Measurements from ENCODE around the gene PTTG1. TPM values are rescaled to one million over a fixed set of nuclear protein-coding genes. Genes with fewer than 3 reads are reported as not detected.
A peak's percentile ranks its signal among the peaks of the same experiment; 100 is the strongest.

PTTG1 gene
- polyA plus RNA-seq, 2 of the 4 experiments (the other 2 are of a cell fraction): 222 to 227 TPM

- TF ChIP-seq MYC (IDR thresholded peaks at IDR 0.05; ENCODE audit: borderline replicate concordance, low read length) (no peak), HEYL (CRISPR knock-in tag; IDR thresholded peaks at IDR 0.05) (no peak), FOSB (CRISPR knock-in tag; IDR thresholded peaks at IDR 0.05) (no peak), FOSL2 (IDR thresholded peaks at IDR 0.05) (no peak), FOSL2 (CRISPR knock-in tag; IDR thresholded peaks at IDR 0.05) (no peak), NR3C1 (IDR thresholded peaks at IDR 0.05) (no peak), ESRRA (IDR thresholded peaks at IDR 0.05; ENCODE audit: borderline replicate concordance, low read length) (no peak), CHD4 (IDR thresholded peaks at IDR 0.05; ENCODE audit: borderline replicate concordance) (no peak), CHD2 (IDR thresholded peaks at IDR 0.05; ENCODE audit: low read length, partially characterized antibody) (peak; percentile 91), PBX3 (IDR thresholded peaks at IDR 0.05) (no peak), TP53 (CRISPR knock-in tag; IDR thresholded peaks at IDR 0.05) (no peak), BHLHE40 (IDR thresholded peaks at IDR 0.05; ENCODE audit: low read depth, low read length) (no peak), RFX5 (IDR thresholded peaks at IDR 0.05) (no peak), GATA3 (IDR thresholded peaks at IDR 0.05; ENCODE audit: borderline replicate concordance) (peak; percentile 54), RARB (CRISPR knock-in tag; IDR thresholded peaks at IDR 0.05) (no peak), CEBPB (IDR thresholded peaks at IDR 0.05) (no peak), CTCF (IDR thresholded peaks at IDR 0.05) (no peak), ZFP36 (IDR thresholded peaks at IDR 0.05; ENCODE audit: borderline replicate concordance, partially characterized antibody) (no peak), NFE2L2 (conservative IDR thresholded peaks at IDR 0.05; ENCODE audit: low read length) (no peak), ELK1 (IDR thresholded peaks at IDR 0.05; ENCODE audit: low read depth, low read length) (no peak), EHMT2 (IDR thresholded peaks at IDR 0.05; ENCODE audit: low read depth) (no peak), USF2 (IDR thresholded peaks at IDR 0.05) (no peak), EHF (CRISPR knock-in tag; IDR thresholded peaks at IDR 0.05) (no peak), SREBF2 (IDR thresholded peaks at IDR 0.05) (no peak), MAFK (IDR thresholded peaks at IDR 0.05; ENCODE audit: partially characterized antibody) (no peak), ATOH8 (CRISPR knock-in tag; IDR thresholded peaks at IDR 0.05; ENCODE audit: low read depth) (no peak), JUNB (IDR thresholded peaks at IDR 0.05) (no peak), NPAS2 (CRISPR knock-in tag; IDR thresholded peaks at IDR 0.05; ENCODE audit: borderline replicate concordance) (no peak), ZC3H11A (IDR thresholded peaks at IDR 0.05) (no peak), KDM5A (IDR thresholded peaks at IDR 0.05) (no peak; the same call in 1 of the 2 replicates), MAX (IDR thresholded peaks at IDR 0.05) (peak; percentile 48)
- TF ChIP-seq, protein P1, sequence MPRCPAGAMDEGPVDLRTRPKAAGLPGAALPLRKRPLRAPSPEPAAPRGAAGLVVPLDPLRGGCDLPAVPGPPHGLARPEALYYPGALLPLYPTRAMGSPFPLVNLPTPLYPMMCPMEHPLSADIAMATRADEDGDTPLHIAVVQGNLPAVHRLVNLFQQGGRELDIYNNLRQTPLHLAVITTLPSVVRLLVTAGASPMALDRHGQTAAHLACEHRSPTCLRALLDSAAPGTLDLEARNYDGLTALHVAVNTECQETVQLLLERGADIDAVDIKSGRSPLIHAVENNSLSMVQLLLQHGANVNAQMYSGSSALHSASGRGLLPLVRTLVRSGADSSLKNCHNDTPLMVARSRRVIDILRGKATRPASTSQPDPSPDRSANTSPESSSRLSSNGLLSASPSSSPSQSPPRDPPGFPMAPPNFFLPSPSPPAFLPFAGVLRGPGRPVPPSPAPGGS (IDR thresholded peaks at IDR 0.05): peak; percentile 75; the same call in 1 of the 3 replicates
- TF ChIP-seq, protein P2, sequence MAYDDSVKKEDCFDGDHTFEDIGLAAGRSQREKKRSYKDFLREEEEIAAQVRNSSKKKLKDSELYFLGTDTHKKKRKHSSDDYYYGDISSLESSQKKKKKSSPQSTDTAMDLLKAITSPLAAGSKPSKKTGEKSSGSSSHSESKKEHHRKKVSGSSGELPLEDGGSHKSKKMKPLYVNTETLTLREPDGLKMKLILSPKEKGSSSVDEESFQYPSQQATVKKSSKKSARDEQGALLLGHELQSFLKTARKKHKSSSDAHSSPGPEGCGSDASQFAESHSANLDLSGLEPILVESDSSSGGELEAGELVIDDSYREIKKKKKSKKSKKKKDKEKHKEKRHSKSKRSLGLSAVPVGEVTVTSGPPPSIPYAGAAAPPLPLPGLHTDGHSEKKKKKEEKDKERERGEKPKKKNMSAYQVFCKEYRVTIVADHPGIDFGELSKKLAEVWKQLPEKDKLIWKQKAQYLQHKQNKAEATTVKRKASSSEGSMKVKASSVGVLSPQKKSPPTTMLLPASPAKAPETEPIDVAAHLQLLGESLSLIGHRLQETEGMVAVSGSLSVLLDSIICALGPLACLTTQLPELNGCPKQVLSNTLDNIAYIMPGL (CRISPR knock-in tag; IDR thresholded peaks at IDR 0.05; ENCODE audit: borderline replicate concordance): no peak
Measured at GRCh38 chr5:160418561-160419457, 2.8 kb upstream of the PTTG1 start, which contains the start of gene SLU7 (continued).

Data from A549 (cell line).